Kidney (tissue), 14 donors: ENCODE measurements around the gene HIVEP3. TPM values are rescaled to one million over a fixed set of nuclear protein-coding genes. Genes with fewer than 3 reads are reported as not detected.

Source experiments
- DNase-seq, 5 donors: peaks; one replicate each; pipeline ENCODE4 v3.0.0-alpha.2; 2013 to 2020
- FAIRE-seq: peaks from 2 replicates; lab custom pipeline; 2012; peaks lifted over from hg19 to GRCh38; lab: Jason Lieb, UNC
- H3K27ac ChIP-seq, 2 donors: one replicate each; pipeline ENCODE4 v1.7.0; 2013; ENCODE audit warnings: low read depth in 2 of 2, low read length in 2 of 2, inconsistent platforms in 1 of 2
- H3K27me3 ChIP-seq: one replicate; pipeline ENCODE4 v1.7.1; 2013; ENCODE audit warnings: low read length, inconsistent platforms; ENCODE audit not compliant: control insufficient read depth, insufficient read depth
- H3K36me3 ChIP-seq, 3 donors: one replicate each; pipeline versions ENCODE4 v1.7.0 to v1.7.1; 2013; ENCODE audit warnings: low read length in 3 of 3, control low read depth in 1 of 3, inconsistent platforms in 1 of 3; ENCODE audit not compliant: insufficient read depth in 3 of 3, control insufficient read depth in 2 of 3
- H3K4me1 ChIP-seq, 3 donors: one replicate each; pipeline versions ENCODE4 v1.7.0 to v1.7.1; 2013; ENCODE audit warnings: low read length in 3 of 3, inconsistent platforms in 1 of 3, low read depth in 1 of 3; ENCODE audit not compliant: control insufficient read depth in 2 of 3, insufficient read depth in 2 of 3
- H3K4me3 ChIP-seq, 3 donors: one replicate each; pipeline versions ENCODE4 v1.7.0 to v1.8.1; 2013; ENCODE audit warnings: low read length in 3 of 3, control low read depth in 1 of 3, inconsistent platforms in 1 of 3
- H3K9ac ChIP-seq, 3 donors: one replicate each; pipeline versions ENCODE4 v1.7.0 to v1.7.1; 2013; ENCODE audit warnings: low read length in 3 of 3, control low read depth in 1 of 3, inconsistent platforms in 1 of 3
- H3K9me3 ChIP-seq, 3 donors: one replicate each; pipeline versions ENCODE4 v1.7.0 to v1.7.1; 2013; ENCODE audit warnings: low read length in 3 of 3, control low read depth in 1 of 3, inconsistent platforms in 1 of 3; ENCODE audit not compliant: control insufficient read depth in 2 of 3, insufficient read depth in 1 of 3
- CTCF ChIP-seq: IDR thresholded peaks from 3 replicates; pipeline ENCODE4 v1.5.1; 2012; ENCODE audit warnings: mild to moderate bottlenecking, moderate library complexity, borderline replicate concordance; ENCODE audit not compliant: insufficient read depth; ENCODE audit errors: extremely low read depth
- intact Hi-C: fragments of 100-400 bp; cut with DNase I; formaldehyde crosslinking; loops from one replicate; pipeline ENCODE4 v1.11.1; 2022
- polyA plus RNA-seq: library from polyadenylated mRNA; stranded (reverse); fragments of 350-450 nt; fragmentation: Illumina TruSeq; extraction: RNeasy Lipid Tissue Mini Kit (QIAGEN cat#74804); gene quantifications from one replicate; pipeline ENCODE4 v1.2.3, GENCODE V29; 2014; ENCODE audit warnings: low read depth, low replicate concordance; ENCODE audit not compliant: insufficient read depth
- total RNA-seq: library from RNA; stranded (reverse); fragmentation: NEBNext Ultra II Directional; extraction: Animal tissue kit (Norgen Biotek cat#: 25700); gene quantifications from one replicate; pipeline ENCODE4 v1.2.1, GENCODE V29; 2021
- donor health status: control.
- donor health status: control.
- donor health status: control.
- donor health status: control.
- donor health status: control.
- donor health status: DM: yes; HTN: yes; CAD: no.
- donor health status: Normal renal cell carcinoma (clear cell type).

Gene HIVEP3
- total and polyA plus RNA-seq, 2 donors from 2014 or later = 3.5 to 11.0 TPM

DNA sequence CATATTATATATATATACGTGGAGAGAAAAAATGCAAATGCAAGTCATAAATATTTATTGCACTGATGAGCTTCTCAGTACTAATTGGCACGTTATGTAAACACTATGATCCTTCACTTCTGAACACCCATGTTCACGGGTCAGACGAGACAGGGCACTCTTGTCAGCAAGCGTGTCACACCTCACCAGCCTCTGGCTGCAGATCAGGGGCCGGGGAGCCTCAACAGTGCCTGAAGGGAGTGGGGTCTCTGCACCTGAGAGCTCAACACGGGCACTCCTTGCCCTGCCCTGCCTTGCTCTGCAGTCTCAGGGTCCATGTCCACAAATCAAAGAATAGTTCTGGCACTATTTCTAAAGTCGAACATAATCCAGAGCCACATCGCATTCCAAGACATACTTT lies 409 bp upstream of the HIVEP3 start:
- intact Hi-C loops = no loop called here
- H3K9me3 ChIP-seq = no peaks in the 10 kb centered on the region
- no peak for DNase-seq
- no peak for FAIRE-seq
- TF ChIP-seq CTCF = no peak
- H3K36me3 ChIP-seq = no peaks in the 10 kb centered on the region
- H3K27me3 ChIP-seq = no peaks in the 10 kb centered on the region
- H3K27ac ChIP-seq = no peak overlapping the region
- no peak overlapping the region for H3K9ac ChIP-seq
- H3K4me3 ChIP-seq = peak overlapping the region in 1 of 3 donors; percentile 63
- peaks cover 0 to 23% (median 22%) of the 10 kb centered on the region in 3 donors for H3K4me1 ChIP-seq

DNA sequence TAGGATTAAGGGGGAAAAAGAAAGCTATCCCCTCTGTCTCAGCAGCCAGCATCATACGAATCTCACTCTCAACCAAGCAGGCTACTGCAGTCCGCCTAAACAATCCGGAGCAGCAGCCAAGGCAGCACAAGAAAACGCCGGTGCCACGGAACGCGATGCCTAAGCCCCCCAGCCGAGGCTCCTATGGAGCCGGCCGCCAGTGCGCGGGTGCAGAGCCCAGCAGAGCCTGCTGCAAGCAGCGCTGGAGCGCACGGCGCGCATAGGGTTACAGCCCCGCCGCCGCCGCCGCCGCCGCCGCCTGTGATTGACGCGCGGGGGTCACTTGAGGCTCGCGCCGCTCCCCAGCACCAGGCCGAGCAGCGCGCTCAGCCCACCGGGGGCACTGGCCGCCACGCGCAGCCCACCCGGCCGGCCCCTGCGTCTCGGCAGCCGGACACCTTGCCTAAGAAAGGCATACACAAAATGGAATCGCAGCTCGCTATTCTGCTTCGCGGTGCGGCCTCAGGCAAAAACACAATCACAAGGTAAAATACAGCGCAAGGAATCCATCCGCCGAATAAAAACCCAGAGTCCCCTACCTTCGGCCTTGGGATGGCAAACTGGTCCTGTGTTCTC lies 780 bp downstream of the HIVEP3 start:
- FAIRE-seq = no peak
- no peaks in the 10 kb centered on the region for H3K27me3 ChIP-seq
- TF ChIP-seq CTCF = no peak
- peak overlapping the region; percentile 31 to 74 (median 56) for H3K9ac ChIP-seq
- H3K4me1 ChIP-seq = peaks cover 0 to 23% (median 22%) of the 10 kb centered on the region in 3 donors
- H3K4me3 ChIP-seq = peak overlapping the region; percentile 56 to 83 (median 81)
- H3K9me3 ChIP-seq = no peaks in the 10 kb centered on the region
- no peak overlapping the region for H3K27ac ChIP-seq
- intact Hi-C loops = no loop called here
- peak; percentile 54 to 77 (median 58) for DNase-seq
- H3K36me3 ChIP-seq = no peaks in the 10 kb centered on the region

- no peak for TF ChIP-seq CTCF
- no peaks in the 10 kb centered on the region for H3K36me3 ChIP-seq
- DNase-seq = no peak
- H3K9me3 ChIP-seq = no peaks in the 10 kb centered on the region
- no peaks in the 10 kb centered on the region for H3K27me3 ChIP-seq
- intact Hi-C loops = no loop called here
- no peak overlapping the region for H3K27ac ChIP-seq
- peak overlapping the region in 2 of 3 donors; percentile 61 to 83 for H3K4me3 ChIP-seq
- H3K4me1 ChIP-seq = peaks cover 0 to 23% (median 22%) of the 10 kb centered on the region in 3 donors
- FAIRE-seq = no peak
- H3K9ac ChIP-seq = peak overlapping the region in 1 of 3 donors; percentile 56
Observed at GRCh38 chr1:41917076-41917475, 1.6 kb downstream of the HIVEP3 start.
